ENCODE data around the gene BRMS1L. TPM values are rescaled to one million over a fixed set of nuclear protein-coding genes. Genes with fewer than 3 reads are reported as not detected.

BRMS1L gene
- total and polyA plus RNA-seq, 10 of the 15 experiments (the other 5 are each of a cell fraction or from before 2014, with no cell fraction given): 5.3 to 26.7 (median 8.3) TPM

DNA sequence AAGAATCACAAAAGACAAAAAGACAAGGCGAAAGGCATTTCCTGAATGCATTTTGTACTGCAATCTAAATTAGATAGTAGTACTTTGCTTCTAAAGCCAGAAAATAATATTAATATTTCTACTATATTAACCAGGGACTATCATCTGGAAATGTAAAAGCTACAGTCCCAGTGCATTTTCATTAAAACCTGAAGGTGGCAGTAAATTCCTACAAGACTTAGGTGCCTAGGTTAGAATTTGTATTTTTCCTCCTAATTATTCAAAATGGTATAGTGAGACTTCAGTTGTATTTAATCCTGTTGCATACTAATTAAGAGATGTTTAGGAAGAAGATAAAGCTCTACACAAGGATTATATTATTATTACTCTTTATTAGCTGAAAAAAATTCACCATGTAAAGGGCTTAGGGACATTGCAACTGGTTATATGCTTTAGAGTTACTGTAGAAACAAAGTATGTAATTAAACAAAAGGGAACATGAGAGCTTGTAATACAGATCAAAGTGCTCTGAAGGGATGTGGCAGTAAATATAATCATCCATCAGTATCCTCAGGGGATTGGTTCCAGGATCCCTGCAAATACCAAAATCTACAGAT is 53.6 kb downstream of the BRMS1L start (continued):
- no peak for TF ChIP-seq HCFC1 (IDR thresholded peaks at IDR 0.05; ENCODE audit: low read length)
- TF ChIP-seq, protein P1, sequence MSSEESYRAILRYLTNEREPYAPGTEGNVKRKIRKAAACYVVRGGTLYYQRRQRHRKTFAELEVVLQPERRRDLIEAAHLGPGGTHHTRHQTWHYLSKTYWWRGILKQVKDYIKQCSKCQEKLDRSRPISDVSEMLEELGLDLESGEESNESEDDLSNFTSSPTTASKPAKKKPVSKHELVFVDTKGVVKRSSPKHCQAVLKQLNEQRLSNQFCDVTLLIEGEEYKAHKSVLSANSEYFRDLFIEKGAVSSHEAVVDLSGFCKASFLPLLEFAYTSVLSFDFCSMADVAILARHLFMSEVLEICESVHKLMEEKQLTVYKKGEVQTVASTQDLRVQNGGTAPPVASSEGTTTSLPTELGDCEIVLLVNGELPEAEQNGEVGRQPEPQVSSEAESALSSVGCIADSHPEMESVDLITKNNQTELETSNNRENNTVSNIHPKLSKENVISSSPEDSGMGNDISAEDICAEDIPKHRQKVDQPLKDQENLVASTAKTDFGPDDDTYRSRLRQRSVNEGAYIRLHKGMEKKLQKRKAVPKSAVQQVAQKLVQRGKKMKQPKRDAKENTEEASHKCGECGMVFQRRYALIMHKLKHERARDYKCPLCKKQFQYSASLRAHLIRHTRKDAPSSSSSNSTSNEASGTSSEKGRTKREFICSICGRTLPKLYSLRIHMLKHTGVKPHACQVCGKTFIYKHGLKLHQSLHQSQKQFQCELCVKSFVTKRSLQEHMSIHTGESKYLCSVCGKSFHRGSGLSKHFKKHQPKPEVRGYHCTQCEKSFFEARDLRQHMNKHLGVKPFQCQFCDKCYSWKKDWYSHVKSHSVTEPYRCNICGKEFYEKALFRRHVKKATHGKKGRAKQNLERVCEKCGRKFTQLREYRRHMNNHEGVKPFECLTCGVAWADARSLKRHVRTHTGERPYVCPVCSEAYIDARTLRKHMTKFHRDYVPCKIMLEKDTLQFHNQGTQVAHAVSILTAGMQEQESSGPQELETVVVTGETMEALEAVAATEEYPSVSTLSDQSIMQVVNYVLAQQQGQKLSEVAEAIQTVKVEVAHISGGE (CRISPR knock-in tag; IDR thresholded peaks at IDR 0.05): no peak

DNA sequence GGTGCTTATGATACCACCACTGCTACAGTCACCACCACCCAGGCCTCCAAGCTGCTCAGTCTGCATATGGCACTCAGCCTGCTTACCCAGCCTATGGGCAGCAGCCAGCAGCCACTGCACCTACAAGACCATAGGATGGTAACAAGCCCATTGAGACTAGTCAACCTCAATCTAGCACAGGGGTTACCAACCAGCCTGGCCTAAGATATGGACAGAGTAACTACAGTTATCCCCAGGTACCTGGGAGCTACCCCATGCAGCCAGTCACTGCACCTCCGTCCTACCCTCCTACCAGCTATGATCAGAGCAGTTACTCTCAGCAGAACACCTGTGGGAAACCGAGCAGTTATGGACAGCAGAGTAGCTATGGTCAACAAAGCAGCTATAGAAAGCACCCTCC is 55.1 kb downstream of the BRMS1L start:
- H2AFZ ChIP-seq (ENCODE audit: control insufficient read depth, low read depth, low read length): no peak overlapping the region
- ChIA-PET POLR2A (no interaction called here), SMC1A (ENCODE audit: uncharacterized antibody, unreplicated experiment) (interaction anchor here (1.3 to 5.7 kb wide), 4 partner anchors 20 to 189 kb away, joined by 4 to 83 read pairs (median 8); no protein-coding TSS in a partner anchor), CTCF (interaction anchor here (0.7 to 8.8 kb wide), 9 partner anchors 50 to 493 kb away, joined by 3 to 224 read pairs (median 7); no protein-coding TSS in a partner anchor), RAD21 (ENCODE audit: unreplicated experiment) (interaction anchor here (0.6 to 6.5 kb wide), 3 partner anchors 63 to 493 kb away, joined by 3 to 65 read pairs (median 13); no protein-coding TSS in a partner anchor)
- no peak overlapping the region for H3K4me2 ChIP-seq (ENCODE audit: control insufficient read depth, insufficient read depth)
- no peak overlapping the region for H3K9ac ChIP-seq (ENCODE audit: control insufficient read depth, insufficient read depth, low read length)
- no TSS peak for BruUV-seq (replicated peaks)
- intact Hi-C loops (cut with micrococcal nuclease; ENCODE audit: unreplicated experiment): loop anchor here (5.0 kb wide), 2 partner anchors 61 to 491 kb away; no protein-coding TSS in a partner anchor
- ATAC-seq: no peak; the same call in 2 of the 3 replicates
- no peaks in the 10 kb centered on the region for H3K36me3 ChIP-seq (ENCODE audit: control insufficient read depth in 2 of 2, insufficient read depth in 2 of 2, low read length in 1 of 2)
- H3K9me3 ChIP-seq (replicated peaks; ENCODE audit: control insufficient read depth, insufficient read depth, low read length): no peaks in the 10 kb centered on the region
- in situ Hi-C loops (cut with MboI): loop anchor here (5.0 to 10.0 kb wide), 2 partner anchors 186 to 674 kb away; no protein-coding TSS in a partner anchor
- no peak for TF ChIP-seq CREM (IDR thresholded peaks at IDR 0.05; ENCODE audit: low read depth)
- no peak for TF ChIP-seq CBFB (IDR thresholded peaks at IDR 0.05; ENCODE audit: low read depth)
- TF ChIP-seq TAF1 (IDR thresholded peaks at IDR 0.05; ENCODE audit: borderline replicate concordance, low read depth, low read length): no peak
- no peak for TF ChIP-seq RELA (IDR thresholded peaks at IDR 0.05; ENCODE audit: borderline replicate concordance, partially characterized antibody)
- TF ChIP-seq, protein P2, sequence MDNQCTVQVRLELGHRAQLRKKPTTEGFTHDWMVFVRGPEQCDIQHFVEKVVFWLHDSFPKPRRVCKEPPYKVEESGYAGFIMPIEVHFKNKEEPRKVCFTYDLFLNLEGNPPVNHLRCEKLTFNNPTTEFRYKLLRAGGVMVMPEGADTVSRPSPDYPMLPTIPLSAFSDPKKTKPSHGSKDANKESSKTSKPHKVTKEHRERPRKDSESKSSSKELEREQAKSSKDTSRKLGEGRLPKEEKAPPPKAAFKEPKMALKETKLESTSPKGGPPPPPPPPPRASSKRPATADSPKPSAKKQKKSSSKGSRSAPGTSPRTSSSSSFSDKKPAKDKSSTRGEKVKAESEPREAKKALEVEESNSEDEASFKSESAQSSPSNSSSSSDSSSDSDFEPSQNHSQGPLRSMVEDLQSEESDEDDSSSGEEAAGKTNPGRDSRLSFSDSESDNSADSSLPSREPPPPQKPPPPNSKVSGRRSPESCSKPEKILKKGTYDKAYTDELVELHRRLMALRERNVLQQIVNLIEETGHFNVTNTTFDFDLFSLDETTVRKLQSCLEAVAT (IDR thresholded peaks at IDR 0.05): no peak
- TF ChIP-seq CHD2 (IDR thresholded peaks at IDR 0.05; ENCODE audit: borderline replicate concordance, low read depth, low read length): no peak
- TF ChIP-seq PAX8 (IDR thresholded peaks at IDR 0.05): no peak
- TF ChIP-seq FOXK2 (IDR thresholded peaks at IDR 0.05): no peak
- no peak for TF ChIP-seq LARP7 (IDR thresholded peaks at IDR 0.05)
- TF ChIP-seq CBX3 (IDR thresholded peaks at IDR 0.05; ENCODE audit: borderline replicate concordance, low read depth): no peak
- no peak for TF ChIP-seq NR2C2 (IDR thresholded peaks at IDR 0.05; ENCODE audit: borderline replicate concordance, control insufficient read depth, insufficient read length, low read depth)
- TF ChIP-seq FOS (IDR thresholded peaks at IDR 0.05; ENCODE audit: borderline replicate concordance, extremely low read depth, insufficient read length): no peak
- TF ChIP-seq MTA3 (IDR thresholded peaks at IDR 0.05; ENCODE audit: borderline replicate concordance, low read length): no peak
- FAIRE-seq: no peak
- whole genome bisulfite sequencing (ENCODE audit: insufficient coverage, insufficient replicate concordance, low lambda C conversion rate, missing lambda C conversion rate): 92% methylated on average over 2 of the region's 2 CpGs
- no peak for DNase-seq (ENCODE audit: low read depth, low spot score)
- H4K20me1 ChIP-seq (ENCODE audit: control insufficient read depth, insufficient read depth): no peaks in the 10 kb centered on the region
- H3K27me3 ChIP-seq (replicated peaks in 1 of 2; ENCODE audit: control insufficient read depth in 2 of 2, insufficient read depth in 2 of 2, low read length in 1 of 2): no peaks in the 10 kb centered on the region
- H3K4me1 ChIP-seq (ENCODE audit: control insufficient read depth, insufficient read depth, low read length): 0 out of 2 replicates have a peak, but pooled peaks cover 4% of the 10 kb centered on the region
- no peak overlapping the region for H3K4me3 ChIP-seq
- H3K27ac ChIP-seq (ENCODE audit: control insufficient read depth, insufficient read depth): no peak overlapping the region
- no peaks in the 10 kb centered on the region for H3K79me2 ChIP-seq (ENCODE audit: control insufficient read depth, insufficient read depth, low read length)
